GM23338 (cell line): ENCODE data around the gene PJA1.

ENCODE experiments used
- CTCF ChIP-seq, 2 experiments: fragments of 200-600 bp in 1 of 2; sonication (generic) in 1 of 2; conservative IDR thresholded peaks; 2 replicates each; pipeline versions ENCODE4 v1.5.1 to v1.6.1; 2016 to 2017; ENCODE audit warnings: antibody characterized with exemption in 2 of 2, low read depth in 2 of 2, mild to moderate bottlenecking in 2 of 2, moderate library complexity in 1 of 2
- EZH2phosphoT487 ChIP-seq: fragments of 200-600 bp; sonication (generic); IDR thresholded peaks from one replicate; pipeline ENCODE4 v1.8.1; 2018; ENCODE audit warnings: antibody characterized with exemption; ENCODE audit not compliant: unreplicated experiment
- POLR2AphosphoS5 ChIP-seq: IDR thresholded peaks from 2 replicates; pipeline ENCODE4 v1.6.1; 2016; ENCODE audit warnings: antibody characterized with exemption, low read depth
- TF ChIP-seq, protein P1 (sequence below): IDR thresholded peaks from one replicate; pipeline ENCODE4 v1.6.1; 2018; ENCODE audit warnings: antibody characterized with exemption; ENCODE audit not compliant: unreplicated experiment

DNA sequence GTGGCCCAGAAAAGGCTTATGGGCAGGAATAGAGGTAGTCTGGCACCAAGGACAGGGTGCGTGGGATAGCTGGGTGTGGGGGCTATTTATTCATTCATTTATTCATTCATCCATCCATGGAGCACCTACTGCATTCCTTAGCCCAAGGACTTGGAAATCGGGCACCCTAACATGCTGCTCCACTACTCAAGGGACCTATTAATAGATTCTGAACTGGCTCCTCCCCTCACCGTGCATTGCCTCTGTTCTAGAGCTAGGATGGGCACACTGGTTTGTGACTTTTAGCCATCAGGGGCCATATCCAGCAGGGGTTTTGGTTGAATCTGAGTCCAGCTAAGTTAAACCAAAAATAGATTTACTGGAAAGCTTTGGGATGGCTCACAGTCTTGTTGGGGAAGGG, 30.6 kb upstream of the PJA1 start:
- no peak for TF ChIP-seq POLR2AphosphoS5
- TF ChIP-seq CTCF (conservative IDR thresholded peaks at IDR 0.05; ENCODE audit: low read depth in 2 of 2), result no peak
- TF ChIP-seq EZH2phosphoT487, result no peak
- TF ChIP-seq, protein P1, sequence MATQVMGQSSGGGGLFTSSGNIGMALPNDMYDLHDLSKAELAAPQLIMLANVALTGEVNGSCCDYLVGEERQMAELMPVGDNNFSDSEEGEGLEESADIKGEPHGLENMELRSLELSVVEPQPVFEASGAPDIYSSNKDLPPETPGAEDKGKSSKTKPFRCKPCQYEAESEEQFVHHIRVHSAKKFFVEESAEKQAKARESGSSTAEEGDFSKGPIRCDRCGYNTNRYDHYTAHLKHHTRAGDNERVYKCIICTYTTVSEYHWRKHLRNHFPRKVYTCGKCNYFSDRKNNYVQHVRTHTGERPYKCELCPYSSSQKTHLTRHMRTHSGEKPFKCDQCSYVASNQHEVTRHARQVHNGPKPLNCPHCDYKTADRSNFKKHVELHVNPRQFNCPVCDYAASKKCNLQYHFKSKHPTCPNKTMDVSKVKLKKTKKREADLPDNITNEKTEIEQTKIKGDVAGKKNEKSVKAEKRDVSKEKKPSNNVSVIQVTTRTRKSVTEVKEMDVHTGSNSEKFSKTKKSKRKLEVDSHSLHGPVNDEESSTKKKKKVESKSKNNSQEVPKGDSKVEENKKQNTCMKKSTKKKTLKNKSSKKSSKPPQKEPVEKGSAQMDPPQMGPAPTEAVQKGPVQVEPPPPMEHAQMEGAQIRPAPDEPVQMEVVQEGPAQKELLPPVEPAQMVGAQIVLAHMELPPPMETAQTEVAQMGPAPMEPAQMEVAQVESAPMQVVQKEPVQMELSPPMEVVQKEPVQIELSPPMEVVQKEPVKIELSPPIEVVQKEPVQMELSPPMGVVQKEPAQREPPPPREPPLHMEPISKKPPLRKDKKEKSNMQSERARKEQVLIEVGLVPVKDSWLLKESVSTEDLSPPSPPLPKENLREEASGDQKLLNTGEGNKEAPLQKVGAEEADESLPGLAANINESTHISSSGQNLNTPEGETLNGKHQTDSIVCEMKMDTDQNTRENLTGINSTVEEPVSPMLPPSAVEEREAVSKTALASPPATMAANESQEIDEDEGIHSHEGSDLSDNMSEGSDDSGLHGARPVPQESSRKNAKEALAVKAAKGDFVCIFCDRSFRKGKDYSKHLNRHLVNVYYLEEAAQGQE, result no peak
